GM06990 (cell line): Measurements from ENCODE around the gene GRM7.

Experiments
- DNase-seq: peaks from one replicate; pipeline ENCODE4 v3.0.0-alpha.2; 2011; ENCODE audit not compliant: insufficient read length; ENCODE audit errors: extremely low read depth
- H3K27me3 ChIP-seq: replicated peaks from 2 replicates; pipeline ENCODE4 v1.6.0; 2011; ENCODE audit warnings: low read length; ENCODE audit not compliant: control insufficient read depth, insufficient read depth
- H3K36me3 ChIP-seq: 2 replicates; pipeline ENCODE4 v1.5.1; 2011; ENCODE audit warnings: low read length; ENCODE audit not compliant: control insufficient read depth, insufficient read depth
- H3K4me3 ChIP-seq: replicated peaks from 2 replicates; pipeline ENCODE4 v1.5.1; 2011; ENCODE audit warnings: low read depth, mild to moderate bottlenecking, control low read depth, low read length
- CTCF ChIP-seq: IDR thresholded peaks from 2 replicates; pipeline ENCODE4 v1.5.1; 2011; ENCODE audit warnings: low read length, control low read depth, mild to moderate bottlenecking, inconsistent platforms; ENCODE audit not compliant: insufficient read depth, poor library complexity, severe bottlenecking

GRM7 gene

DNA sequence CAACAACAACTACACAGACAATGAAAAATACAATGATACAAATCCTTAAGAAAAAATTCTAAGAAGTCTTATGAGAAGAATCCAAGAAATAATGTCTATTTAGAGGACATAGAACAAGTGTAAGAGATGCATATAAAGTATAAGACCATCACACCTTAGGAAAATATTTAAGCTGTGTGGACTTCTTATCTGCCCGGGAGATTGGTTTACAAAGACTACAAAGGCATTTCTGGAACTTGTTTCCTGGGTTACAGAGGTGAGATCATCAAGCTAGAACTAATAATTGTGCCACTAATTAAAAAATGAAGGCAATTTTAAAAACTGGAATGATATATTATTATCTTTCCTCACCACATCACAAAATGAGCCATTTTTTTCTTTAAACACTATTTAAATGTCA, 507.1 kb downstream of the GRM7 start:
- DNase-seq, result no peak
- Histone ChIP-seq H3K4me3 (no peak overlapping the region), H3K27me3 (no peaks in the 10 kb centered on the region), H3K36me3 (no peaks in the 10 kb centered on the region)
- TF ChIP-seq CTCF, result no peak

- no peak for DNase-seq
- Histone ChIP-seq H3K36me3 (no peaks in the 10 kb centered on the region), H3K4me3 (no peak overlapping the region), H3K27me3 (no peaks in the 10 kb centered on the region)
- TF ChIP-seq CTCF, result no peak
Observed at GRCh38 chr3:7368597-7368996, 507.7 kb downstream of the GRM7 start.

GRCh38 chr3:7371693-7372572, 511.0 kb downstream of the GRM7 start:
- no peak for TF ChIP-seq CTCF
- DNase-seq, result no peak

DNA sequence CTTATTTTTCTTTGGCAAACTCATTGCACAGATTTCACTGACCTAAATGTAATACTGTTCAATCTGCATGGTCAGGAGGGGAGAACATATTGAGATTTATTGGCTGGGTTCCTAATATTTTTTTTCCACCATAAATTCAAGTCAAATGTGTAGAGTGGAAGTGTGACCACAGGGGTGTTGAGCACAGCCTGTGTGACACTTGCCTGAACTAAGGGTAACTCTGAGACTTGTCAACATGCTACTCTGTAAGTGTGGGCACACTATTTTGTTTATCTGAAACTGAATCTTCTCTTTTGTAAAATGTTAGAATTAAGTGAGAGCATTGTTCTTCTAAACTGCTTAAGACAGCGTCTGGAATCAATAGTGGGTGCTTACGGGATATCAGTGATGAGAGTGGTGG, 516.2 kb downstream of the GRM7 start:
- Histone ChIP-seq H3K27me3 (no peaks in the 10 kb centered on the region), H3K4me3 (no peak overlapping the region), H3K36me3 (no peaks in the 10 kb centered on the region)
- DNase-seq, result no peak
- TF ChIP-seq CTCF, result no peak

More at GRCh38 chr3:7371693-7372572, 511.0 kb downstream of the GRM7 start:
- no peak overlapping the region for H3K4me3 ChIP-seq
- H3K27me3 ChIP-seq, result no peaks in the 10 kb centered on the region
- H3K36me3 ChIP-seq, result no peaks in the 10 kb centered on the region

DNA sequence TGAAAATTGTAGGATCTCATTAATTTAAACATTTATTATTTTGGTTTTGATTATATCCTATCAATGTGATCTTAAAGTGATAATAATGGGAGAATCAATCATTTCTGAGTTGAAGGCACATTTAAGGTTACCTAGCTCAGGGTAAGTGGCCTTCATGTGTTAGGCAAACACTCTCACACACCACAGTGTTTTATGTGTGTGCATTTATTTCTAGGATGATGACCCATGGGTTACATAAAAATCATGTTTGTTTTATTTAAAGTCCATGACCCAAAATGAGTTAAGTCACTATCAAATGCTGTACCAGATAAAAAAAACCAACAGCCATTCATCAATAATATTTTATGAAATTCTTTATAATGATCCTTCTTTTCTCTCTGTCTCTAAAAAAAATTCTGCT, 520.8 kb downstream of the GRM7 start:
- no peak for DNase-seq
- Histone ChIP-seq H3K27me3 (no peaks in the 10 kb centered on the region), H3K4me3 (no peak overlapping the region), H3K36me3 (no peaks in the 10 kb centered on the region)
- TF ChIP-seq CTCF, result no peak
